ENCODE data around the gene UNC80.

DNA sequence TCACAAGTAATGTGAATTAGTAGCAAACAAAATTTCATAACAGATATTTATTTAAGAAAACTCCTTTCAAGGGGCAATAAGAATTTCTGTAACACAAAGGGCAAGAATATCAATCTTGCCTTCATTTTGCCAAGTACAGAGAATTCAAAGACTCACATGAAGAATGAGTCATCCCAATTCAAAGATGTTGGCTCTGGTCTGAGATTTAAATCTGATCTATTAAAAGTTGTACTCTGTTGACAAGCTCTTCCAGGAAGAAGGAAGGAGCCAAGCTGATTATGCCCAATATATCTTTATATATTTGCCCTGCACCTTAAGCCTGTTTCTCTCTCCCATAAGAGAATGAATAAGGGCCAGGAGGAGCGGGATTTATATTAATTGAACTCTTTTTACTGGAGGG lies 174.9 kb downstream of the UNC80 start:
- TF ChIP-seq EZH2 (IDR thresholded peaks at IDR 0.05; ENCODE audit: low read depth) = no peak
- TF ChIP-seq, protein P1, sequence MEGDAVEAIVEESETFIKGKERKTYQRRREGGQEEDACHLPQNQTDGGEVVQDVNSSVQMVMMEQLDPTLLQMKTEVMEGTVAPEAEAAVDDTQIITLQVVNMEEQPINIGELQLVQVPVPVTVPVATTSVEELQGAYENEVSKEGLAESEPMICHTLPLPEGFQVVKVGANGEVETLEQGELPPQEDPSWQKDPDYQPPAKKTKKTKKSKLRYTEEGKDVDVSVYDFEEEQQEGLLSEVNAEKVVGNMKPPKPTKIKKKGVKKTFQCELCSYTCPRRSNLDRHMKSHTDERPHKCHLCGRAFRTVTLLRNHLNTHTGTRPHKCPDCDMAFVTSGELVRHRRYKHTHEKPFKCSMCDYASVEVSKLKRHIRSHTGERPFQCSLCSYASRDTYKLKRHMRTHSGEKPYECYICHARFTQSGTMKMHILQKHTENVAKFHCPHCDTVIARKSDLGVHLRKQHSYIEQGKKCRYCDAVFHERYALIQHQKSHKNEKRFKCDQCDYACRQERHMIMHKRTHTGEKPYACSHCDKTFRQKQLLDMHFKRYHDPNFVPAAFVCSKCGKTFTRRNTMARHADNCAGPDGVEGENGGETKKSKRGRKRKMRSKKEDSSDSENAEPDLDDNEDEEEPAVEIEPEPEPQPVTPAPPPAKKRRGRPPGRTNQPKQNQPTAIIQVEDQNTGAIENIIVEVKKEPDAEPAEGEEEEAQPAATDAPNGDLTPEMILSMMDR (conservative IDR thresholded peaks at IDR 0.05) = no peak

All from PC-9 (cell line).